Stimulated activated CD4-positive, alpha-beta T cell treated with anti-CD3 and anti-CD28 coated beads, Interleukin-1b, Interleukin-23, amount 100 ng/mL, for 24 hours (primary cell): ENCODE data around the gene GMEB2.
"Not testable (repeated sequence)": the region's sequence is repeated elsewhere in the genome, so short reads cannot be mapped to it uniquely, and the experiment has no call there.

Experiments
- DNase-seq, 4 experiments: peaks; one replicate each; pipeline ENCODE4 v3.0.0-alpha.2; 2020; ENCODE audit warnings: low read depth in 4 of 4, low spot score in 1 of 4

The GMEB2 gene

DNA sequence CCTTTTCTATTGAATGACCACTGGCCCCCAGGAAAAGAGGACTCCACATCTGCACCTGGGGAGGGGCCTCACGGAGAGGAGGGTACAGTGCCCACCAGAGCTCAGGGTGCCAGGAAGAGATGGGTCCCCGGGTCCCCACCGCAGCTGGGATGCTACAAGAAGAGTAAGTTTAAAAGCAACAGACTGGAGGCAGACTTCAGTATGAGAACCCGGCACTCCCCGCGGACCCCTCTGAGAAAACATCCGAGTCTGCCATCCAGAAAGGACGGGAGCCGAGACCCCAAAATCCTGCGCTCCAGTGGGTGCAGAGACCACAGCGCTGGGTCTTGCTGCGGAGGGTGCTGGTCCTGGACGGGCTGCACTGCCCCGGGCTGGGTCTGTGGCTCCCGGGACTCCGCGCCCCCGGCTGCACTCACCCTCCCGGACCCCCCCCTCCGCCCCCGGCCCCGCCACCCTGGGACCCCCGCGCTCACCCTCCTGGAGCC lies 53.2 kb downstream of the GMEB2 start:
- DNase-seq = no peak

- no peak for DNase-seq
Observed at GRCh38 chr20:63572788-63573646, 53.9 kb downstream of the GMEB2 start.

- DNase-seq = no peak
Observed at GRCh38 chr20:63572071-63572787, 54.7 kb downstream of the GMEB2 start.

DNA sequence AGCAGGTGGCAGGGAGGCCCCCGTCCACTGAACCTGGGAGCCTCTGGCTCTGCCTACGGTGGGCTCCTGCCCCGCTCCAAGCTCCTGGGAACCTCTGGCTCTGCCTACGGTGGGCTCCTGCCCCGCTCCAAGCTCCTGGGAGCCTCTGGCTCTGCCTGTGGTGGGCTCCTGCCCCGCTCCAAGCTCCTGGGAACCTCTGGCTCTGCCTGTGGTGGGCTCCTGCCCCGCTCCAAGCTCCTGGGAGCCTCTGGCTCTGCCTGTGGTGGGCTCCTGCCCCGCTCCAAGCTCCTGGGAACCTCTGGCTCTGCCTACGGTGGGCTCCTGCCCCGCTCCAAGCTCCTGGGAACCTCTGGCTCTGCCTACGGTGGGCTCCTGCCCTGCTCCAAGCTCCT lies 55.8 kb downstream of the GMEB2 start:
- DNase-seq = not testable (repeated sequence)

DNA sequence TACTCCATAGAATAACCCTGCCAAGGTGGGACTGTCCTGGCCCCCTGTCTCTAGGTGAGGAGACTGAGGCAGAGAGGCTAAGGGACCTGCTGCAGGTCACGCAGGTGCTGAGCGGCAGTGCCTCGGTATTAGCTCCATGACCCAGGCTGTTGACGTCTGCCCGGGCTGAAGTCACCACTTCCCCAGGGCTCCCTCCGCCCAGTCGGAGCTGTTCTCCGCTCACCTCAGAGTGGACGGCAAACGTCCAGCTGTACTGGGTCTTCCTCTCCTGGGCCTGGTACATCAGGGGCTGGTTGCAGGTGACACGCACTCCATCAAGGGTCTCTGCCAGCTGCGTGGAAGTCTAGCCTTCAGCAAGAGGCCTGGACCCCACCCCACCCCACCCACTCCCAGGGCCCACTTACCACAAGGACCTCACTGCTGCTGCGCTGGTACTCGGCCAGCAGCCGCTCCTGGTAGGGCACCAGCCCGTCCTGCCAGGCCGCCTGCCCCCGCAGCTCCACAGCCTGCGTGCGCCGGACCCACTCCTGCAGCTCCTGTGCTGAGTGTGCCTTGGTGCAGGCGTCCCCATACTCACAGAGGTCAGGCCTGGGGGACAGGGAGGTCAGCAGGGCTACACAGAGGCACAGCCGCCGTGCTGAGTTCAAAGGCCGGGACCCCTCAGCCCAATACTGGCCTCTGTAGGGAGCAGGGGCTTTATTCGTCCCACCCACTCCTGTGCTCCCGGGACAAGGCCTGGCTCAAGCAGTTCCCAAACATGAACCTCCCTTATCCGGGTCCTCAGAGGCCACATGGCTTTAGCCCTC lies 56.4 kb downstream of the GMEB2 start:
- DNase-seq = no peak

- no peak for DNase-seq
Observed at GRCh38 chr20:63568986-63569949, 57.6 kb downstream of the GMEB2 start.

DNA sequence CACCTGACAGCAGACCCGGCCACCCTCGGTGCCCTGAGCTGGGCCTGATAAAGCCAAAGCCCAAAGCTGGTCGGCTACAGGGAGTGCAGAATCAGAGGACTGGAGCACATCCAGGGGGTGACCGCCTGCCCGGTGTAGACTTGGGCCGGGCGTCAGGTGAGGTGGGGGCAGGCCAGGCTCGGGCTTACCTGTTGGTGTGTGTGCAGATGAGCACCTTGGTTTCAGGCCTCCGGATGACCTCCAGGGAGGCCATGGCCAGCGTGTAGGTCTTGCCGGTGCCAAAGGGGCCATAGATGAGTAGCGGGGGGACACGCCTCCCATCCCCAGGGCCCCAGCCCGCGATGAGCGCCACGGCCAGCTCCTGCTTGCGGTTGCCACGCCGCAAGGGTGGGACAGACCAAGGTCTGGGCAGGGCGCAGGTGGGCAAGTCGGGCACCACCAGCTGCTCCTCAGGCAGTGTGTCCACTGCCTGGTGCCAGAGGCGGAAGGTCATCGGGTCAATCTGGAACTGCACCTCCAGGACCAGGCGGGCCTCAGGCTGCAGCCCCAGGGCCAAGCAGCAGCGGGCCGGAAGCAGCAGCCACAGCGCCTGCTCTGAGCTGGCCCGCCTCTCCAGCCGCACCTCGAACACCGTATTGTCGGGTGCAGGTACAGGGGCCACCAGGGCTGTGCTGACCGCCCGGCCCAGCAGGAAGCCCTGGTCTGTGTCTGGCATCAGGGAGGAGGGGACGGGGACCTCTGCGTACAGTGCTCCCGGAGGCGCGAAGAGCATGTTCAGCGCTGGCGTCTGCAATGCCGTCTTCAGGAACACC lies 58.5 kb downstream of the GMEB2 start:
- no peak for DNase-seq

GRCh38 chr20:63567386-63568169 lies 59.3 kb downstream of the GMEB2 start:
- peak in 1 of 4 experiments; percentile 41 for DNase-seq

GRCh38 chr20:63567136-63567385 lies 59.8 kb downstream of the GMEB2 start:
- DNase-seq = no peak

- no peak for DNase-seq
Observed at GRCh38 chr20:63566395-63567135, 60.3 kb downstream of the GMEB2 start.

GRCh38 chr20:63565699-63566335 lies 61.1 kb downstream of the GMEB2 start:
- DNase-seq = no peak

- no peak for DNase-seq
Observed at GRCh38 chr20:63565021-63565698, 61.7 kb downstream of the GMEB2 start.

DNA sequence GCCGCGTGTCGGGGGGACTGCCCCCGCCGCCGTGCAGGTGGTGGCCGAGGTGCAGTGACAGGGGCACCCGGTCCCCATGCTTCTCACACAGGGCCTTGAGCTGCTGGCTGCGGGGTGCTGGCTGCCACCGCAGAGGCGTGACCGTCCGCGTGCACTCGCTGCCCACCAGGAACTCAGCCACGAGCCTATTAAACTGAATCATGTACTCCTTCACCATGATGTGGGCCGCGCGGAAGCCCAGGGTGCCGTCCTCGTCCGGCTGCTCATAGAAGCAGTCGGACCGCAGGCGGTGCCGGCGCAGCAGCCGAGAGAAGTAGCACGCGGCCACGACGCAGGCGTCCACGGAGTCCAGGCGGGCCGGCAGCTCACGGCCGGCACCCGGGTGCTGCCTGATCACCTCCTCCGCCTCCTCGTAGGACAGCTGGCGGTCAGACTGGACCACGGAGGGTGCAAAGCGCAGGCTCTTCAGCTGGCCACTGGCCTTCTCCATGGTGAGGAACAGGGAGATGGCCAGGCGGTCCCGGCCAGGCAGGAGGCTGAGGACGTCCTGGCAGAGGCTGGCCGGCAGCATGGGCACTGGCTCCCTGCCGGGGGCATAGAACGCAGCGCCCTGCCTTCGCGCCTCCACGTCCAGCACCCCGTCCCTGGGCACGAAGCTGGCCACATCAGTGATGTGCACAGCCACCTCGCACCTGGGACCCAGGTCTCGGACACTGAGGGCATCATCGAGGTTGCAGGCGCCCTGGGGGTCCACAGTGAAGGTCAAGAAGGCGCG lies 62.7 kb downstream of the GMEB2 start:
- DNase-seq = no peak

GRCh38 chr20:63563225-63563935 lies 63.5 kb downstream of the GMEB2 start:
- no peak for DNase-seq

- DNase-seq = no peak
Observed at GRCh38 chr20:63562461-63563224, 64.3 kb downstream of the GMEB2 start.
